ENCODE measurements around the gene ZNF253. TPM values are rescaled to one million over a fixed set of nuclear protein-coding genes. Genes with fewer than 3 reads are reported as not detected.
"Not testable (repeated sequence)": the region's sequence is repeated elsewhere in the genome, so short reads cannot be mapped to it uniquely, and the experiment has no call there.

Gene ZNF253
- total RNA-seq, 1 experiment from 2014 or later, result 1.1 TPM

DNA sequence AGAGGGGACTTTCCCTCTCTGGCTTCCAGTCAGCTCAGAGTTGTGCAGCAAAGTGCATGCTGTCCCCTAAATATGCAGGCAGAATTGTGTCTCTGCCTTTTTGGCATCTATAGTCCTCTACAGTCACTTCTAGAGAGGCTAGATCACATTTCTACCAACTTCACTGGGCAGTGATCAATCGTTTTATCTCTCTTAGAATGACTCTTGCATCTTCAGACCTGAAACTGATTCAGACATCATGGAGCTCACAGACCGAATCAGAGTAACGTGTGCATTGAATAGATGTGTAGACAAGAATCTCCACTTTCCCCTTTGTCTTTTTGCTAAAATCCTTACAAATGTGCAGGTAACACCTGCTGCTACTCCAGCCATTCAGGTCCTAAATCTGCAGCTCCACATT is 6.2 kb downstream of the ZNF253 start:
- Histone ChIP-seq H3K36me3 (peaks cover 11% of the 10 kb centered on the region), H3K27me3 (no peaks in the 10 kb centered on the region), H3K9me3 (peaks cover 34% of the 10 kb centered on the region), H3K4me3 (no peak overlapping the region)
- DNase-seq, result no peak

DNA sequence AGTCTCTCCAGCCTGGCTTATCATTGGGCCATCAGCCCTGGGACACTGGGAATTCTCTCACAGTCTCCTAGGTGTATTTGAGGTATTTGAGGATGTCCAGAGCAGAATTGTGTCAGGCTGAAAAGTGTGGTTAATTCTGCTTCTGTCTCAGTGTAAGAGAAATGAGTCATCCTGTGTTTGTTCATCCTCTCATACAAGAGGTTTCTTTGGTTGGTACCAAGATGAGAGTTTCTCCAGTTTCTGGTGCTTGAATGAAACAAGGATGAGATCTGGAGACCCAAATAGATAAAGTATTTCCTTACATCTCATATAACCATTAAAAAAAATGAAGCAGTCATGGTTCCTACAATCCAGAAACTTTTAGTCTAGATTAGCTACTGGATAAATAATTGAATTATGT is 7.7 kb downstream of the ZNF253 start:
- Histone ChIP-seq H3K9me3 (peaks cover 25% of the 10 kb centered on the region), H3K4me3 (no peak overlapping the region), H3K27me3 (no peaks in the 10 kb centered on the region), H3K36me3 (peaks cover 9% of the 10 kb centered on the region)
- DNase-seq, result no peak

DNA sequence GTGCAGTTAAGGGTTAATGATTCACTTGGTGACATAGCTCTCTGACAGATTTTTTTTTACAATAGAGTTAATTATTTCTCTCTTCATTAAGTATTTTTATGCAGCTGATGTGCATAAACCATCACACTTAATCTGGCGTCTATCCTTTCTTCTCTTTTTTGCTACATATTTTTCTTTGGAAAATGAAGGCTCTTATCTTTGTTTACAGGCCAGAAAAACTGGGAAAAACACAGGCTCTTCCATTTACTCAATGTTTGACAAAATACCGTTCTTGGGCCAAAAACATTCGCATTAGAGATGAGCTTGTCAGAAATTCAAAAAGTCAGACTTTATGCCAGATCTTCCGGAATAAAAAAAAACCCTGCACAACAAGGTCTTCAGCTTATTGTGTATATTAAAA is 12.0 kb downstream of the ZNF253 start:
- peaks cover 16% of the 10 kb centered on the region for H3K9me3 ChIP-seq
- no peak for DNase-seq
- no peak overlapping the region for H3K4me3 ChIP-seq
- peaks cover 17% of the 10 kb centered on the region for H3K36me3 ChIP-seq
- H3K27me3 ChIP-seq, result no peaks in the 10 kb centered on the region

DNA sequence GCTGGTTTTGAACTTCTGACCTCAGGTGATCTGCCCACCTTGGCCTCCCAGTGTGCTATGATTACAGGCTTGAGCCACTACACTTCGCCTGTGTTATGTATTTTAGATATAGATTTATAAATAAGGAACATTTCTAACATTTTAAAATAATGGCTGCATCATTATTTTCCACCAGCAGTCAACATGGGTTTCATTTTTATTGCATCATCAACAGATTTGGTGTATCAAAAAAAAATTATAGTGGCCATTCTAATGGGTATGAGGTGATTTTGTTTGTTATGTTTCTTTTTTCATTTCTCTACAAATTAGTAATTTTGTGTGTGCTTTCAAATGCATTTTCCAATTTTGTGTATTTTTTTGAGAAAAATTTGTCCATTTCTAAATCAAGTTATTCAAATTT is 18.9 kb downstream of the ZNF253 start:
- Histone ChIP-seq H3K4me3 (no peak overlapping the region), H3K27me3 (no peaks in the 10 kb centered on the region), H3K9me3 (peaks cover 21% of the 10 kb centered on the region)

DNA sequence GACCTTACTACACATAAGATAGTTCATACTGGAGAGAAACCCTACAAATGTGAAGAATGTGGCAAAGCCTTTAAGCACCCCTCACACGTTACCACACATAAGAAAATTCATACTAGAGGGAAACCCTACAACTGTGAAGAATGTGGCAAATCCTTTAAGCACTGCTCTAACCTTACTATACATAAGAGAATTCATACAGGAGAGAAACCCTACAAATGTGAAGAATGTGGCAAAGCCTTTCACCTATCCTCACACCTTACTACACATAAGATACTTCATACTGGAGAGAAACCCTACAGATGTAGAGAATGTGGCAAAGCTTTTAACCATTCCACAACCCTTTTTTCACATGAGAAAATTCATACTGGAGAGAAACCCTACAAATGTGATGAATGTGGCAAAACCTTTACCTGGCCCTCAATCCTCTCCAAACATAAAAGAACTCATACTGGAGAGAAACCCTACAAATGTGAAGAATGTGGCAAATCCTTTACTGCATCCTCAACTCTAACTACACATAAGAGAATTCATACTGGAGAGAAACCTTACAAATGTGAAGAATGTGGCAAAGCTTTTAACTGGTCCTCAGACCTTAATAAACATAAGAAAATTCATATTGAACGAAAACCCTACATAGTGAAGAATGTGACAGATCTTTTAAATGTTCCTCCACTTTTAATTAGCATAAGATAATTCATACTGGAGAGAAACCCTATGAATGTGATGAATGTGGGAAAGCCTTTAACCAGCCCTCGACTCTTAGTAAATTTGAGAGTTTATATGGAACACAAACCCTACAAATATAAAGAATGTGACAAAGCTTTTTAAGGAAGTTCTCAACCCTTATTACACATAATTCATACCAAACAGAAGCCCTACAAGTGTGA is 26.6 kb downstream of the ZNF253 start:
- not testable (repeated sequence) for H3K27me3 ChIP-seq, H3K4me3 ChIP-seq, DNase-seq
- peaks cover 19% of the 10 kb centered on the region for H3K36me3 ChIP-seq
- peaks cover 67% of the 10 kb centered on the region for H3K9me3 ChIP-seq

More for the DNA sequence above, 18.9 kb downstream of the ZNF253 start:
- H3K36me3 ChIP-seq, result peaks cover 11% of the 10 kb centered on the region
- no peak for DNase-seq

DNA sequence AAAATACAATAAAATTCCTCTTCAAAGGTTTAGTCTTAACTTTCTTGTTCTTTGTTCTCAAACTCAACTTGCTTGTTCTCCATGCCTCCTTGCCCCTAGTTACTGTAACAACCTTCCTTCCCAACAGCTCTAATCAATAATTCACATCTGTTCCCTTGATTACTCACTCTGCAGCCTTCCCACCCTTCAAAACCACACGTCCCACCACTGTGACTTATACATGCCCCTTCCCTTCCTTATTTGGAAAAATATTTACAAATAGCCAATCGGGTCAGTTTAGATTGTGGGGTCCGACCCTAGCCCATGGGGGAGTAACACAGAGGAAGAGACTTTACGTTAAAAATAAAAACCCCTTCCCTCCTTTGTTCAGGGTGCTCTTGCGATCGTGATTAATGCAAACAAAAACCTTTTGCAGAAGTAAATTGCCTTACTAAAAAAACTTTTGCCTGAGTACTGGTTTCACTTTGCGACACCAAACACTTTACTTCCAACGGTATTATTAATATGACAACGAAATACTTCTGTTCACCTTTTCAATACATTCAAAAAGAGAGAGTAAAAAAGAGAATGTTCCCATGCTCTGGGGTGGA is 34.6 kb downstream of the ZNF253 start:
- DNase-seq, result peak; percentile 21
- Histone ChIP-seq H3K27me3 (no peaks in the 10 kb centered on the region), H3K4me3 (peak overlapping the region; percentile 84), H3K9me3 (peaks cover 30% of the 10 kb centered on the region), H3K36me3 (peaks cover 7% of the 10 kb centered on the region)

DNA sequence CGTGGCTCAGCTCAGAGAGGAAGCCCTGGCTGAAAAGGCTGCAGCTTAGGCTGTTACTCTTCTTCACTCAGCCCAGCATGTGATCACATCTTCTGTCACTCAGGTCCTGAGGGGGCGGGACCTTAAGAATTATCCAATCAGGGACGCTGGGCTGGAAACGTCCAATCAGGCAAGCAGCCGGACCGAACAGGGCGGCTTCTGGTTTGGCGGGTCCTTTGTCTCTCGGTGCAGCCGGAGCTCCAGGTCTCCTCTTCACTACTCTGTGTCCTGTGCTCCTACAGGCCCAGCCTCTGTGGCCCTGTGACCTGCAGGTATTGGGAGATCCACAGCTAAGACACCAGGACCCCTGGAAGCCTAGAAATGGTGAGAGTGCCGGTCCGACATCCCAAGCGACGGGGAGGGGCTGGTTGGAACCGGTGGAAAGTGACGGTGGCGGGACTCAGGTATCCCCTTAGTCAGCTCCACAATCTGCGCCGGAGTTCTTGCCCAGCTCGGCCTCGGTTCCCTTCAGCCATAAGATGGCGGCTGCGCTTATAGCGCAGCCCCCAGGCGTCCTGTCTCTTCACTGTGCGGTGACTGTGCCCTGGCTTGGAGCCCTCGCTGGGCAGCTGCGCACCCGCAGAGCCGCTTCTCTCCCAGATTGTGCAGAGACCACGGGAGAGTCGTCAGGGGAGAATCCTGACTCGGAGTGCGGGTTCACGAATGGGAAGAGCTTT is 35.2 kb downstream of the ZNF253 start, which contains the start of gene ZNF93:
ZNF93 (plus strand) TSS at position 218 of the 716 bp plus-strand sequence; CDS start at position 361, 143 bp downstream.
- Histone ChIP-seq H3K36me3 (peaks cover 7% of the 10 kb centered on the region), H3K27me3 (no peaks in the 10 kb centered on the region), H3K4me3 (peak within 1 kb of the TSS; percentile 84), H3K9me3 (peaks cover 27% of the 10 kb centered on the region)
- peak; percentile 98 for DNase-seq

DNA sequence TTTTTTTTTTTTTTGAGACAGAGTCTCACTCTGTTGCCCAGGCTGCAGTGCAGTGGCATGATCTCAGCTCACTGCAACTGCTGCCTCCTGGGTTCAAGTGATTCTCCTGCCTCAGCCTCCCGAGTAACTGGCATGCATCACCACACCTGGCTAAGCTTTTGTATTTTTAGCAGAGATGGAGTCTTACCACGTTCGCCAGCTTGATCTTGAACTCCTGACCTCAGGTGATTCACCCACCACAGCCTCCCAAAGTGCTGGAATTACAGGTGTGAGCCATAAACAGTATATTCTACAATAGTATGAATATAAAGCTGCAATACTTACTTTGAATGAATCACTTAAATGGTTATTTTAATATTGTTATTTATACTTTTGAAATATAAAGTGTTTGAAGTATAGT is 41.9 kb downstream of the ZNF253 start:
- not testable (repeated sequence) for H3K27me3 ChIP-seq, H3K4me3 ChIP-seq, DNase-seq
- Histone ChIP-seq H3K9me3 (peaks cover 11% of the 10 kb centered on the region), H3K36me3 (peaks cover 14% of the 10 kb centered on the region)

DNA sequence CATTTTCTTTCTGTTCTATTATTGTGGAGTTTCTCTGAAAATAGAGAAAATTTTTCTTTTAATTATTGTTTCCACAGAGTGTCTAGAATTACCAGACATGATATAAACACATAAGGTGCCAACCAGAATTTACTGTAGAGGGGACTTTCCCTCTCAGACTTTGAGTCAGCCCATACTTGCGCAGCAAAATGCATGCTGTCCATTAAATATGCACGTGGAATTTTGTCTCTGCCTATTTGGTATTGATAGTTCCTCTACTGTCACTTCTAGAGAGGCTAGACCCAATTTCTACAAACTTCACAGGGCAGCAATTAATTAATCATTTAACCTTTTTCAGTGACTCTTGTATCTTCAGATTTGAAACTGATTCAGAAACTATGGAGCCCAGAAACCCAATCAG is 44.0 kb downstream of the ZNF253 start:
- Histone ChIP-seq H3K4me3 (no peak overlapping the region), H3K36me3 (peaks cover 15% of the 10 kb centered on the region), H3K27me3 (no peaks in the 10 kb centered on the region), H3K9me3 (peaks cover 12% of the 10 kb centered on the region)
- DNase-seq, result no peak

DNA sequence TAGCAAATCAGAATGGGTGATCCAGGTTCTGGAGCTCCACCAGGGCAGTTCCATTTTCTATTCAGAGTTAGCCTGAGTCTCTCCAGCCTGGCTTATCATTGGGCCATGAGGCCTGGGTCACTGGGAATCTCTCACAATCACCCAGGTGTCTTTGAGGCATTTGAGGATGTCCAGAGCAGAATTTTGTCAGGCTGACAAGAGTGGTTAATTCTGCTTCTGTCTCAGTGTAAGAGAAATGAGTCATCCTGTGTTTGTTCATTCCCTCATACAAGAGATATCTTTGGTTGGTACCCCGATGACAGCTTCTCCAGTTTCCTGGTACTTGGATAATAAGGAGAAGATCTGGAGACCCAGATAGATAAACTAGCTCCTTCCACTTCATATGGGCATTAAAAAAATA is 45.5 kb downstream of the ZNF253 start:
- no peak for DNase-seq
- Histone ChIP-seq H3K4me3 (no peak overlapping the region), H3K36me3 (peaks cover 25% of the 10 kb centered on the region), H3K9me3 (peaks cover 13% of the 10 kb centered on the region), H3K27me3 (no peaks in the 10 kb centered on the region)

DNA sequence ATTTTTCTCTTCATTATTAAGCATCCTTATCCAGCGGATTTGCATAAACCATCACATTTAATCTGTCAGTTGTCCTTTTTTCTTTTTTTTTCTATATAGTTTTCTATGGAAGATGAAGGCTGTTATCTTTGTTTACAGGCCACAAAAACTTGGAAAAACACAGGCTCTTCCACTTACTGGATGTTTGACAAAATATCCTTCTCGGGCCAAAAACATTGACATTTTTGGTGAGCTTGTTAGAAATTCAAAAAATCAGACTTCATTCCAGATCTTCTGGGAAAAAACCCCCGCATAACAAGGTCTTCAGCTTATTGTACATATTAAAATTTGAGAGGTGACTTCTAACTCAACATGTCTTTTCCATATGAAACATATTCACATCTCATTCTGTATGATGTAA is 48.9 kb downstream of the ZNF253 start:
- H3K9me3 ChIP-seq, result peaks cover 5% of the 10 kb centered on the region
- no peaks in the 10 kb centered on the region for H3K27me3 ChIP-seq
- peaks cover 36% of the 10 kb centered on the region for H3K36me3 ChIP-seq
- H3K4me3 ChIP-seq, result no peak overlapping the region
- no peak for DNase-seq

DNA sequence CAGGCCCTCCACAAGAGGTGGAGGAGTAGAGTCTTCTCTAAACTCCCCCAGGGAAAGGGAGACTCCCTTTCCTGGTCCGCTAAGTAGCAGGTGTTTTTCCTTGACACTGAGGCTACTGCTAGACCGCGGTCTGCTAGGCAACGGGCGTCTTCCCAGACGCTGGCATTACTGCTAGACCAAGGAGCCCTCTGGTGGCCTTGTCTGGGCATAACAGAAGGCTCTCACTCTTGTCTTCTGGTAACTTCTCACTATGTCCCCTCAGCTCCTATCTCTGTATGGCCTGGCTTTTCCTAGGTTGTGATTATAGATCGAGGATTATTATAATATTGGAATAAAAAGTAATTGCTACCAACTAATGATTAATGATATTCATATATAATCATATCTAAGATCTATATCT is 64.7 kb downstream of the ZNF253 start:
- peaks cover 71% of the 10 kb centered on the region for H3K36me3 ChIP-seq

DNA sequence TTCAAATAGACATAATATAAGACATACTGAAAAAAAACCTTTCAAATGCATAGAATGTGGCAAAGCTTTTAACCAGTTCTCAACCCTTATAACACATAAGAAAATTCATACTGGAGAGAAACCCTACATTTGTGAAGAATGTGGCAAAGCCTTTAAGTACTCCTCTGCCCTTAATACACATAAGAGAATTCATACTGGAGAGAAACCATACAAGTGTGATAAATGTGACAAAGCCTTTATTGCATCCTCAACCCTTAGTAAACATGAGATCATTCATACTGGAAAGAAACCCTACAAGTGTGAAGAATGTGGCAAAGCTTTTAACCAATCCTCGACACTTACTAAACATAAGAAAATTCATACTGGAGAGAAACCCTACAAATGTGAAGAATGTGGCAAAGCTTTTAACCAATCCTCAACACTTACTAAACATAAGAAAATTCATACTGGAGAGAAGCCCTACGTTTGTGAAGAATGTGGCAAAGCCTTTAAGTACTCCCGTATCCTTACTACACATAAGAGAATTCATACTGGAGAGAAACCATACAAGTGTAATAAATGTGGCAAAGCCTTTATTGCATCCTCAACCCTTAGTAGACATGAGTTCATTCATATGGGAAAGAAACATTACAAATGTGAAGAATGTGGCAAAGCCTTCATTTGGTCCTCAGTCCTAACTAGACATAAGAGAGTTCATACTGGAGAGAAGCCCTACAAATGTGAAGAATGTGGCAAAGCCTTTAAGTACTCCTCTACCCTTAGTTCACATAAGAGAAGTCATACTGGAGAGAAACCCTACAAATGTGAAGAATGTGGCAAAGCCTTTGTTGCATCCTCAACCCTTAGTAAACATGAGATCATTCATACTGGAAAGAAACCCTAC is 68.0 kb downstream of the ZNF253 start:
- not testable (repeated sequence) for DNase-seq, H3K27me3 ChIP-seq, H3K4me3 ChIP-seq
- Histone ChIP-seq H3K9me3 (peaks cover 74% of the 10 kb centered on the region), H3K36me3 (peaks cover 42% of the 10 kb centered on the region)

More for the DNA sequence above, 64.7 kb downstream of the ZNF253 start:
- not testable (repeated sequence) for H3K4me3 ChIP-seq, H3K27me3 ChIP-seq
- peak; percentile 11 for DNase-seq
- peaks cover 51% of the 10 kb centered on the region for H3K9me3 ChIP-seq

DNA sequence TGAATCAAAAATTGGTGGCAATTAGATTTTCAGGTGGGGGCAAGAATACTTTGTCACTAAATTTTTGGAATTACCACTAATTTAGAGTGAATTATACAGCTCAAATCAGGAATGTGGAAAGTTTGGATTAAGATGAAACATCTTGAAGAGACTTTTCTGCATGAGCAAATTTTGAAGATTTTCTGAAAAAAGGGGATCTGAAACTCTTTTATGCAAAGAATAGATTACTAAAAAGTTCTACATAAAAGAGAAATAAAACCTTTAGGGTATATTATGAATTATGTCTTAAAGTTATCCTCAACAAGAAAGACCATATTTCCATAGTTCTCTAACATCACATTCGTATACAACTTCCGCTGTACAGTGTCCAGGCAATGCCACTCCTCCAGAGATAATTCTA is 71.7 kb downstream of the ZNF253 start:
- H3K27me3 ChIP-seq, result no peaks in the 10 kb centered on the region
- H3K4me3 ChIP-seq, result no peak overlapping the region
- DNase-seq, result no peak
- peaks cover 63% of the 10 kb centered on the region for H3K9me3 ChIP-seq
- H3K36me3 ChIP-seq, result peaks cover 24% of the 10 kb centered on the region

DNA sequence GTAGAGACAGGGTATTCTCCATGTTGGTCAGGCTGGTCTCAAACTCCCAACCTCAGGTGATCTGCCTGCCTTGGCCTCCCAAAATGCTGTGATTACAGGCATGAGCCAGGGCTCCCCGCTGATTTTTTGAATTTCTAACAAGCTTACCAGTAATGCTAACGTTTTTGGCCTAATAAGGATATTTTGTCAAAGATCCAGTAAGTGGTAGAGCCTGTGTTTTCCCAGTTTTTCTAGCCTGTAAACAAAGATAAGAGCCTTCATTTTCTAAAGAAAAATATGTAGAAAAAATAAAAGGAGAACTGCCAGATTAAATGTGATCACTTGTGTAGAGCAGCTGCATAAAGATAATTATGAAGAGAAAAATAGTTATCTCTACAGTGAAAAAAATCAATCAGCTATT is 72.8 kb downstream of the ZNF253 start:
- Histone ChIP-seq H3K27me3 (no peaks in the 10 kb centered on the region), H3K9me3 (peaks cover 55% of the 10 kb centered on the region), H3K4me3 (no peak overlapping the region), H3K36me3 (peaks cover 15% of the 10 kb centered on the region)
- no peak for DNase-seq

DNA sequence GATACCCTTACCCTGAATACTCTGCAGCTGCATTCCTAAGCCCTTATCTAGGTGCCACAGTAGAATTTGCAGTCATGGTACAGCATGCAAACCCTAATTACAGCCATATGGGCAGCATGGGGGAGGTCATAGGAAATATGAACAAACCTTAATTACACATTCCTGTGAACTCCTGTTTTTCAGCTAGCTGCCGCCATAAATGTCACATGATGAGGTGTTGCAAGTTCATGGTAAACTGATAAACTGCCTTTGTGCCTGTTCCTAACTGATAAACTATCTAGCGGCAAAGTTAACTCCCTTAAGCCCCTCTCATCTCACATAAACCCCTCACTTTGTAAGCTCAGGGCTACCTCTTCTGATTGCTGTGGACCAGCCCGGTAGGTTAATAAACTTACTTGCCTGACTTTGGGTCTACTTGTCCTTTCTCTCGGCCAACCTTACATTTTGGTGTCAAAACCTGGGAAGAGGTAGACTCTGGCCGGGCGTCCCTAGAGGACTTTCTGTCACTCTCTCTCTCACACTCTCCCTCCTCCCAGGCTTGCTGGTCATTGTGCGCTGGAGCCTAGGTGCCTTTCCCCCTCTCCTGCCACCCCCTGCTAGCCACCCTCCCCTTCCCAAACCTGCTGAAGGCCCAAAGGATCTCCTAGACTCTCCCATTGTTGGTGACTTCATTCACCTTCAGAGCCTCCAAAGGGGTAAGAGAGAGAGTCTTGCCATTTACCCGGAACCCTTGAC is 78.3 kb downstream of the ZNF253 start:
- H3K9me3 ChIP-seq, result peaks cover 22% of the 10 kb centered on the region
- no peaks in the 10 kb centered on the region for H3K36me3 ChIP-seq
- no peak for DNase-seq
- no peak overlapping the region for H3K4me3 ChIP-seq
- no peaks in the 10 kb centered on the region for H3K27me3 ChIP-seq
